ENCODE measurements around the gene RSBN1L. TPM values are rescaled to one million over a fixed set of nuclear protein-coding genes. Genes with fewer than 3 reads are reported as not detected.

RSBN1L gene
- polyA plus RNA-seq, 1 donor (not counting 4 experiments of a cell fraction or from before 2014, with no cell fraction given), result 9.6 TPM

- Histone ChIP-seq H3K4me1 (ENCODE audit: control insufficient read depth, extremely low read depth, insufficient read depth, low read length) (peaks cover 17% of the 10 kb centered on the region), H3K27me3 (ENCODE audit: control insufficient read depth, extremely low read depth, insufficient read depth, low read length) (no peaks in the 10 kb centered on the region), H2AFZ (ENCODE audit: control insufficient read depth, low read length) (peak within 1 kb of the TSS; percentile 95), H3K9me1 (ENCODE audit: control insufficient read depth, extremely low read depth, insufficient read depth, low read length) (no peaks in the 10 kb centered on the region), H3K79me2 (ENCODE audit: control insufficient read depth, insufficient read depth, low read length) (peaks cover 70% of the 10 kb centered on the region), H3K9ac (ENCODE audit: control insufficient read depth, extremely low read depth, insufficient read depth, low read length) (peak within 1 kb of the TSS; percentile 92), H3K27ac (ENCODE audit: control insufficient read depth, insufficient read depth, low read length) (peak within 1 kb of the TSS; percentile 91), H3K4me3 (ENCODE audit: control insufficient read depth in 2 of 3, extremely low read depth in 1 of 3, insufficient read depth in 2 of 3, low read depth in 1 of 3, low read length in 3 of 3) (peak within 1 kb of the TSS; percentile 88 to 93 (median 89)), H3K36me3 (ENCODE audit: control insufficient read depth in 2 of 2, extremely low read depth in 1 of 2, insufficient read depth in 2 of 2, low read length in 2 of 2) (peaks cover 2 to 4% of the 10 kb centered on the region in 2 experiments), H3K4me2 (ENCODE audit: control insufficient read depth, extremely low read depth, insufficient read depth, low read depth, low read length) (peak within 1 kb of the TSS; percentile 98), H4K20me1 (ENCODE audit: control insufficient read depth, extremely low read depth, insufficient read depth, low read length) (peaks cover 2% of the 10 kb centered on the region), H3K9me3 (ENCODE audit: control insufficient read depth, low read depth, low read length) (no peaks in the 10 kb centered on the region)
- FAIRE-seq (peak; percentile 52), DNase-seq (ENCODE audit: low read depth, low spot score) (peak; percentile 90)
- dilution Hi-C loops (cut with MboI; ENCODE audit: extremely low pct_ligation_motif_present, low sequenced_read_pairs), result no loop called here
- TF ChIP-seq EZH2 (IDR thresholded peaks at IDR 0.05; ENCODE audit: low read length) (no peak), CTCF (optimal IDR thresholded peaks at IDR 0.05 in 1 of 3, IDR thresholded peaks at IDR 0.05 in 1 of 3, conservative IDR thresholded peaks at IDR 0.05 in 1 of 3; ENCODE audit: extremely low read depth in 1 of 3, insufficient read depth in 2 of 3, low read length in 3 of 3) (peak; percentile 46 to 75 (median 63))
These were observed 102.3 kb downstream of the RSBN1L start, which contains the start of the genes PHTF2 and TMEM60 for GRCh38 chr7:77798394-77799077. Gene PHTF2, plus strand, starts transcription at chr7:77798773. Gene TMEM60, minus strand, starts transcription at chr7:77798434. Its CDS starts 4,061 bp downstream, at chr7:77794373.

- peaks cover 0 to 1% of the 10 kb centered on the region in 2 experiments for H3K36me3 ChIP-seq (ENCODE audit: control insufficient read depth in 2 of 2, extremely low read depth in 1 of 2, insufficient read depth in 2 of 2, low read length in 2 of 2)
- no peaks in the 10 kb centered on the region for H3K27me3 ChIP-seq (ENCODE audit: control insufficient read depth, extremely low read depth, insufficient read depth, low read length)
- H4K20me1 ChIP-seq (ENCODE audit: control insufficient read depth, extremely low read depth, insufficient read depth, low read length), result peaks cover 2% of the 10 kb centered on the region
- H2AFZ ChIP-seq (ENCODE audit: control insufficient read depth, low read length), result peak overlapping the region; percentile 93
- no peaks in the 10 kb centered on the region for H3K9me1 ChIP-seq (ENCODE audit: control insufficient read depth, extremely low read depth, insufficient read depth, low read length)
- peak overlapping the region; percentile 92 for H3K9ac ChIP-seq (ENCODE audit: control insufficient read depth, extremely low read depth, insufficient read depth, low read length)
- peak overlapping the region; percentile 76 for H3K27ac ChIP-seq (ENCODE audit: control insufficient read depth, insufficient read depth, low read length)
- peak overlapping the region; percentile 84 for H3K4me2 ChIP-seq (ENCODE audit: control insufficient read depth, extremely low read depth, insufficient read depth, low read depth, low read length)
- H3K79me2 ChIP-seq (ENCODE audit: control insufficient read depth, insufficient read depth, low read length), result peaks cover 67% of the 10 kb centered on the region
- peak overlapping the region; percentile 73 to 93 (median 88) for H3K4me3 ChIP-seq (ENCODE audit: control insufficient read depth in 2 of 3, extremely low read depth in 1 of 3, insufficient read depth in 2 of 3, low read depth in 1 of 3, low read length in 3 of 3)
- no peak for FAIRE-seq
- H3K9me3 ChIP-seq (ENCODE audit: control insufficient read depth, low read depth, low read length), result no peaks in the 10 kb centered on the region
- dilution Hi-C loops (cut with MboI; ENCODE audit: extremely low pct_ligation_motif_present, low sequenced_read_pairs), result no loop called here
- TF ChIP-seq EZH2 (IDR thresholded peaks at IDR 0.05; ENCODE audit: low read length) (no peak), CTCF (optimal IDR thresholded peaks at IDR 0.05 in 1 of 3, IDR thresholded peaks at IDR 0.05 in 1 of 3, conservative IDR thresholded peaks at IDR 0.05 in 1 of 3; ENCODE audit: extremely low read depth in 1 of 3, insufficient read depth in 2 of 3, low read length in 3 of 3) (no peak)
- peaks cover 17% of the 10 kb centered on the region for H3K4me1 ChIP-seq (ENCODE audit: control insufficient read depth, extremely low read depth, insufficient read depth, low read length)
- no peak for DNase-seq (ENCODE audit: low read depth, low spot score)
These were observed 103.1 kb downstream of the RSBN1L start for GRCh38 chr7:77799078-77799964.

Measured in keratinocyte (primary cell).